ENCODE results near the gene PTPRK.
A peak's percentile ranks its signal among the peaks of the same experiment; 100 is the strongest.

The PTPRK gene

GRCh38 chr6:128515550-128516513, 4.6 kb downstream of the PTPRK start:
- no peak for DNase-seq (ENCODE audit: low spot score)

- DNase-seq (ENCODE audit: low spot score) = no peak
Observed at GRCh38 chr6:128513878-128514277, 6.5 kb downstream of the PTPRK start.

DNA sequence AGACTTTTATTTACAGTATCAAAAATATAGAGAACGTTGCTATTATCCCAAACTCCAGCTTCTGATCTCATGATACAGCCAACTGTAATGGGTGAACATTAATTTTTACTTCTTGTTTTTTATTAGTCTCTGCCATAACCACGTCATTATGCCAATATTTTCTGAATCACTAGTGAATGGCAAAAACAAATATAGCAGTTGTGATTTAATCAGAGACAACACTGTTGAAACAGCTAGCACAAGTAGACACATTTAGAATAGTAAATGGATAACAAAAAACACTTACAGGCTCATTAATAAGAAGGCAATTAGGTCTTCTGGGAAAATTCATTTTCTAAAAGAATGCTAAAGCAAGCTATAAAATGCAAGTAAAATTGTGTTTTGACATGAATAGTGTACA, 8.1 kb downstream of the PTPRK start:
- DNase-seq (ENCODE audit: low spot score) = no peak

DNA sequence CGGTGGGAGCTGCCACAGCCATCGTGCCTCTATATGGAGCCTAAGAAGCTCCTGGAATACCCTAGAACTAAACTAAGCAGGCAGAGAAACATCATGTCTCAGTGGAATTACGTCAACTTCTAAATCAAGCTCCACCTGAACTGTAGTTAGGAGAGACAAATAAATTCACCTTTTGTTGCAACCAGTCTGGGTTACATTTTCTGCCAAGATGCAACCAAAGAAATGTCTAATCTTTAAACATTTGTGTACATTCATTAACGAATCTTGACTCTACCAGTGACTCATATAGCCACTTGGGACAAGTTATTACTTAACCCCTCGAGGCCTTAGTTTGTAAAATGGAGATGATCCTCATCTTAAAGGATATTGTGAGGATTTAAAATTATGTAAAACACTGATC, 8.9 kb downstream of the PTPRK start:
- no peak for DNase-seq (ENCODE audit: low spot score)

- no peak for DNase-seq (ENCODE audit: low spot score)
Observed at GRCh38 chr6:128509709-128510108, 10.7 kb downstream of the PTPRK start.

DNA sequence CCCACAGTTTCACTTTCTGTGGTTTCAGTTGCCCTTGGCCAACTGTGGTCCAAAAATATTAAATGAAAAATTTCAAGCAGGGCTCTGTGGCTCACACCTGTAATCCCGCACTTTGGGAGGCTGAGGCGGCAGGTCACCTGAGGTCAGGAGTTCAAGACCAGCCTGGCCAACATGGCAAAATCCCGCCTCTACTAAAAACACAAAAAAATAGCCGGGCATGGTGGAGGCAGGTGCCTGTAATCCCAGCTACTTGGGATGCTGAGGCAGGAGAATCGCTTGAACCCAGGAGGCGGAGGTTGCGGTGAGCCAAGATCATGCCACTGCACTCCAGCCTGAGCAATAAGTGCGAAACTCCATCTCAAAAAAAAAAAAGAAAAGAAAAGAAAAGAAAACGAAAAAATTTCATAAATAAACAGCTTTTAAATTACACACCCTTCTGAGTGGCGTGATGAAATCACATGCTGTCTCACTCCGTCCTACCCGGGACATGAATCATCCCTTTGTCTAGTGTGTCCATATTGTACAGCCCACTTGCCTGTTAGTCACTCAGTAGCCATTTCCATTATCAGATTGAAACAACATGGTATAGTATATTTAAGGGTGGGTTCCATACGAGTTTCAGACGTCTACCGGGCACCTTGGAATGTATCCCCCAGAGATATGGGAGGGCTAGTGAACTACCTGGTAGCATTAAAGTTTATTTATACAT, 11.7 kb downstream of the PTPRK start:
- peak; percentile 60 for DNase-seq (ENCODE audit: low spot score)

DNA sequence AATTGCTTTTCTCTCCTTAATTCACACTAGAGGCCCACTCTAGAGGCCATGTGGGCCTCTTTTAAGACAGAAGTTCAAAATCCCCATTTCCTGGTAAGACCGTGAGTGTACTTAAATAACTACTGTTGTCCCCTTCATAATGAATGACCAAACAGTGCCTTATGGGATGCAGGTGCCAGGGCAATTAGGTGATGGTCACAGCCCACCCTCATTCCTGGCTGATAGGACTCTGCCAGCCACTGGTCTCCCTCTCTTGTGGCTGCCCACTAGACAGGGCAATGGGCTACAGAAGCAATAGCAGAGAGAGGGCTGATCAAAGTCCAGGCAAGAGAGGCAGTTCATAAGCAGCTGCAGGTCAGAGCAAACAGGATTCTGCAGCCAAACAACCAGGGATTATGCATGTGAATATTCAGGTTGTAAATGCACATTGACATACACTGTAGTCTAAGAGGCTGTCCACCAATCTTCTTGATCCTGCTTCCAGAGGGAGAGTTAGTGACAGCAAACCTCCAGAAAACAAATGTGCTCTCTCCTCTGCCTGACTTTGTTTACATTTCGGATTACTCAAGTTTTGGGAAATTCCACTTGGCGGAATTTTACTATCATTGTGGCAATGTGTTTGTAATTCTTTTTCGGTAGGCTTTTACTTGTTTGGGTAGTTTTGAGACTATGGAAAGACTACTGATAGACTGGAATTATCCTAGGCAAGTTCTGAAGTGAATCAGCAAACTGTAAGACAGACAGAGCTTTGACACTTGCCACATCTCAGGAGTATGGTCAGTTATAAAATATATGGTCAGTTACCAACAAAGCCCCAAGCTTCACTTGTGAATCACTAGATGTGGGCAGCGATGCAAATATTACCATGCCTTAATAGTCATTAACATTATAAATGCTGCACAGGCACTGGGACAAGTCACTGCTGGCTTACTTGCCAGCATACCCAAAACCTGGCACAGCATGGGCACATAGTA, 12.8 kb downstream of the PTPRK start:
- DNase-seq (ENCODE audit: low spot score) = no peak

DNA sequence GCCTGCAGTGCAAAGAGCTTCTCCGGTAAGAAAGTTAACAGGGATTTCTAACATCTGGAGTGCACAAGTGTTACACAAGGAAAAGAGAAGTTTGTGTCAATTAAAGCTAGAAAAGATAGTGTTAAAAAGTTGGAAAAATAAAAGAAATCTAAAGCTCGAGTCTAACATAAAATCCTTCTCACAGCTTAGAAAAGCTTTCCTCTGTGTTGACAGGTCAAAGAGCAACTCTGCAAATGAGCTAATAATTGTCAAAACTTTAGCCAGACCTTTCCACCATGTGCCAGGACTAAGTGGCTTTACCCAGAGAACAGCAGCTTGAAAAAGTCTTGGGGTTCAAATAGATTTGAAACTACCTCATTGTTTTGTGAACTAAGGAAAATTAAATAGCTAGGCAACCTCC, 14.8 kb downstream of the PTPRK start:
- no peak for DNase-seq (ENCODE audit: low spot score)

DNA sequence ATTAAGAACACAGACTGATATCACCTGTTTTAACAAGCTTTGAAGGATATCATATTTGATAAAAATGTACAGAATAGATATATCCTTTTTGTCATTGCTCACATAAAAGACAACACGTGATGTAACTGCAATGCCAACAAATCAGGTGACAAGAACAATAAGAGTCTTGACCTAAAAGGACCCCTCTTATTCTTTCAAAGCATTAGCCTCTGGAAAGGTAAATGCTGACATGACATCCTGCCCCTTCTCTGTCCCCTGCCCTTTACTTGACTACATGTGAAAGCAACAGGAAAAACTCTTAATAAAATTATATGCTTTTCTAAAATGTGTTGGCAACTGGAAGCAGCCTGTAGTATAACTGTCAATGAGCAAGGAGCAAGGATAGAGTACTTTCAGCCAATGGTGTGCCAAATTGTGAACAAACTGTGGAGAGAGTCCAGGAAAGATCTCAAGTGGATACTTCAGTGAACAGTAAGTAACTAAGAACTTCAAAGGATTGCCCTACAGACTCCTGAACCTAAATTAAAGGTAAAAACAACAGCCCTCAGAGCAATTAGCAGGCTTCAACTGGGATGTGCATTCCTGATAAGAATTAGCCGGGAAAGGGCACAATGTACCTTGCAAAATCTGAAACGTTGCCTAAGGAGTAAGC, 16.3 kb downstream of the PTPRK start:
- no peak for DNase-seq (ENCODE audit: low spot score)

DNA sequence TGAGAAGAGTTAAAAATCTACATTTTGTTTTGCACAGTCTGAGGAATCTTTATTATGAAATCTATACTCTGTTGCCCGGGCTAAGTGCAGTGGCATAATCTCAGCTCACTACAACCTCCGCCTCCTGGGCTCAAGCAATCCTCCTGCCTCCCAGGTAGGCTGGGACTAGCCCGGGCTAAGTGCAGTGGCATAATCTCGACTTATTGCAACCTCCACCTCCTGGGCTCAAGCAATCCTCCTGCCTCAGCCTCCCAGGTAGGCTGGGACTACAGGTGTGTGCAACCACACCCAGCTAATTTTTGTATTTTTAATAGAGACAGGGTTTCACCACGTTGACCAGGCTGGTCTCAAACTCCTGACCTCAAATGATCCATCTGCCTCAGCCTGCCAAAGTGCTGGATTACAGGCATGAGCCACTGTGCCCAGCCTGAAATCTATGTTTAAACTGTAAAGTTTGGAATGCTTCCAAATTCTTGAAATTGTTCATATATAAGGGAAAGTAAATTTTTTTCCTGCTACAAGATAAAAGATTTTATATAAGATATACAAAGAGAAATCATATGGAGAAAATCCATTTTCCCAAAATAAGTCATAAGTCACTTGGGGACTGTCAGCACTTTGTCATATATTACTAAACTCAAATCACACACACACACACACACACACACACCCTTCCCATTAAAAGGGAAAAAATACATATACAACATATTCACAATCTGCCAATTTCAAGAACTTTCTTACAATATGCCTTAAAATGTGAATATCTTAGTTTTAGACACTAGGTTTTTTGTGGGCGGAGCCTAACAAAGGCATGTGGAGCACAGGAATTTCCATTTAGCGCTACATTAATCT, 19.4 kb downstream of the PTPRK start:
- DNase-seq (ENCODE audit: low spot score) = no peak

DNA sequence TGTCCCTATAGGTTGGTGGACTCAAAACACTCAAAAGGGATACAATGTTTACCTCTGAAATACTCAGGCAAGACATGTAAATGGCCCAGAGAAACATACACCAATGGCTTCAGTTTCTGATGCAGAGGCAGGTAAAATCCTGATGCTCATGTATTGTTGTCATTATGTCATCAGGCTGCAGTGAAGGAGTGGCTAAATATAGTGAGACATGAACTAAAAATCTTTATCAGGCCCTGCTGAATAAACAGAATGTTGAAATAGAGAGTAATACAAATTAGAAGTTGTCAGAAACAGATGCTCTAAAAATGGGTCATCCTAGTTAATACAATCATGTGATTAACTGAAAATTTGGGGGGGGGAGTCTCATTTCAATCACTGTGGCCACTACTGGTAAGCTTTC, 20.4 kb downstream of the PTPRK start:
- DNase-seq (ENCODE audit: low spot score) = no peak

GRCh38 chr6:128499079-128499731, 21.2 kb downstream of the PTPRK start:
- no peak for DNase-seq (ENCODE audit: low spot score)

GRCh38 chr6:128498234-128498633, 22.2 kb downstream of the PTPRK start:
- no peak for DNase-seq (ENCODE audit: low spot score)

DNA sequence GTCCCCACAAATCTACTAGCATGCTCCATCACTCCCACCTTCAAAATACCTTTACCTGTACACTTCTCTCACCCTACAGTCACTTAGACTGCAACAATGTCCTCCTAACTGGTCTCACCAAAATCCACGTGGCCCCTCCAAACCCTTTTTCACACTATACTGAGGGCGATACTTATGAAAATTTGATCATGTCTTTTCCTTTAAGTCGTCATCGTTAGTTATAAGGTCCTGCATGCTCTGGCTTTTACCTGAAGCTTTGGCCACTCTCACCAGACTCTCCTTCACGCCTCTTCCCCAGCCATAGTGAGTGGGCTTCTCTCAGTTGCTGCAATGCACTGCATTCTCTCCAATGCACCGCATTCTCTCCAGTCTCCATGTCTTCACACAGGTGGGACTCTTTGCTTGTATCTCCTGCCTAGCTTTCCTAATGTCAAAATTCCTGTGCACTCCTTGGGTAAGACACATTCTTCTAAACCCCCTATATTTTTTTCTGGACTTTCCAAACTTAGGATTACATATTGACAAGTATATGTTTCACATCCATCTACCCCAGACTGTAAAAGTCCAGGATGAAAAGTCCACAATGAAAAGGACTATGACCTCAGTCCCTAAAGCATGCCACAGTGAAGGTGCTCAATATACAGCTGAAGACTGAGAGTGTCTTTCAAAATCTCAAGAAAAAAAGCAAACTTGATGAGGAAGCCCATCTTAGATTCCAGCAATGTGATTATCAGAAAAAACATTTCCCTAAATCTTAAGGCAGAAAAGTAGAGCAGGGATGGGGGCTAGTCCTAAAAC, 24.7 kb downstream of the PTPRK start:
- DNase-seq (ENCODE audit: low spot score) = no peak

- no peak for DNase-seq (ENCODE audit: low spot score)
Observed at GRCh38 chr6:128494440-128494839, 26.0 kb downstream of the PTPRK start.

GRCh38 chr6:128493877-128494276, 26.5 kb downstream of the PTPRK start:
- DNase-seq (ENCODE audit: low spot score) = no peak

GRCh38 chr6:128492386-128492785, 28.0 kb downstream of the PTPRK start:
- peak; percentile 9 for DNase-seq (ENCODE audit: low spot score)

GRCh38 chr6:128491610-128492206, 28.7 kb downstream of the PTPRK start:
- DNase-seq (ENCODE audit: low spot score) = peak; percentile 18

DNA sequence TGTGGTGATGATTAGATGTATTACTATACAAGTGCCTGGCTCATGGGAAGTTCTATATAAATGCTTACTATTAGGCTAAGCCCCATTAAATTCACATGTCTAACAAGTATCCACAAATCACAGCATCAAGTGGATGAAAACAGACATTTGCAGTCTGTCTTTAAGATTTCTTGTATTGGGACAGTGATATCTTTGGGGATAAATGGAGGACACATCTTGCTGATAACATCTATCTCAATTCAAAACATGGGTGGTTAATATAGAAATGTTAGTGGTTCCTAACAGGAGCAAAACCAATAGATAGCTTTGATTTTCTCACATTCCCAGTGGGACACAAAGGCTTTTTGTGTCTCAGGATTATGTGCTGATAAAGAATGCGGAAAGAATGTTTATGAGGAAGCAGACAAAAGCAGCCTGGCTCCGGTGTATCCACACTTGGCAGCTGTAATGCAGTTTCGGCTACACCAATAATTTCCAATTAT, 29.3 kb downstream of the PTPRK start:
- DNase-seq (ENCODE audit: low spot score) = no peak
